Central memory CD8-positive, alpha-beta T cell (primary cell): Measurements from ENCODE around the gene AFF3.

Source experiments
- ATAC-seq: fragments of 150-1000 bp; cut with Tn5 transposase; replicated peaks from 2 replicates; pipeline ENCODE4 v1.10.0; 2022; ENCODE audit warnings: mild to moderate bottlenecking, moderate FRiP score, moderate number of reproducible peaks; ENCODE audit not compliant: poor library complexity, severe bottlenecking; ENCODE audit errors: extremely low read depth
- DNase-seq, 2 donors: peaks; one replicate each; pipeline ENCODE4 v3.0.0; 2021; ENCODE audit warnings: low spot score in 2 of 2
- H3K27ac Mint-ChIP-seq: one replicate; pipeline ENCODE4 v1.8.0; 2022; ENCODE audit warnings: low read depth, mild to moderate bottlenecking, moderate library complexity, mixed read lengths
- H3K27me3 Mint-ChIP-seq: one replicate; pipeline ENCODE4 v1.8.0; 2022; ENCODE audit warnings: mixed read lengths
- H3K36me3 Mint-ChIP-seq: one replicate; pipeline ENCODE4 v1.8.0; 2022; ENCODE audit warnings: mild to moderate bottlenecking, moderate library complexity, mixed read lengths; ENCODE audit not compliant: insufficient read depth
- H3K4me1 Mint-ChIP-seq: one replicate; pipeline ENCODE4 v1.8.0; 2022; ENCODE audit warnings: mixed read lengths
- H3K4me3 Mint-ChIP-seq: one replicate; pipeline ENCODE4 v1.8.0; 2022; ENCODE audit warnings: mild to moderate bottlenecking, moderate library complexity, mixed read lengths
- H3K9me3 Mint-ChIP-seq: one replicate; pipeline ENCODE4 v1.8.0; 2022; ENCODE audit warnings: mixed read lengths

Gene AFF3

DNA sequence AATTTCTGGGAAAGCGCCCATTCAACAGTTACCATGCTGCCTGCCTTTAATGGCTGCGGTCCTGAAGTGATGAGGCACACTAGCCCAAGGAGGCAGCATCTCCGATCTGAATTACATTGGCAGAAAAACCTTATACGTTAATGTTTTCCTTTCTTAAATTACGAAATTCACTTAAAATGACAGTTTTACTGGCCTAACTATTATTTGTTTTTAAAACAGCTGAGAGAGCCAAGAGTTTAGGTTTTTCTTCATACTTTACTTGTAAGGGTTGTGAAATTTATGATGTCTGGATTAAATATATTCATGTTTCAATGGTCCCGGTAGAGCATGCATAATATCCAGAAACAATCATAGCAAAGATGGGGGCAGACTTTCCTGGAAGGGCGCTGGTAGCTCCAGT is 537.4 kb downstream of the AFF3 start:
- Mint-ChIP-seq H3K9me3 (no peaks in the 10 kb centered on the region), H3K27ac (no peak overlapping the region), H3K4me3 (no peak overlapping the region), H3K4me1 (no peaks in the 10 kb centered on the region), H3K27me3 (peaks cover 6% of the 10 kb centered on the region), H3K36me3 (peaks cover 3% of the 10 kb centered on the region)
- ATAC-seq (no peak), DNase-seq (no peak)

GRCh38 chr2:99602476-99602875 is 539.9 kb downstream of the AFF3 start:
- H3K9me3 Mint-ChIP-seq: no peaks in the 10 kb centered on the region

DNA sequence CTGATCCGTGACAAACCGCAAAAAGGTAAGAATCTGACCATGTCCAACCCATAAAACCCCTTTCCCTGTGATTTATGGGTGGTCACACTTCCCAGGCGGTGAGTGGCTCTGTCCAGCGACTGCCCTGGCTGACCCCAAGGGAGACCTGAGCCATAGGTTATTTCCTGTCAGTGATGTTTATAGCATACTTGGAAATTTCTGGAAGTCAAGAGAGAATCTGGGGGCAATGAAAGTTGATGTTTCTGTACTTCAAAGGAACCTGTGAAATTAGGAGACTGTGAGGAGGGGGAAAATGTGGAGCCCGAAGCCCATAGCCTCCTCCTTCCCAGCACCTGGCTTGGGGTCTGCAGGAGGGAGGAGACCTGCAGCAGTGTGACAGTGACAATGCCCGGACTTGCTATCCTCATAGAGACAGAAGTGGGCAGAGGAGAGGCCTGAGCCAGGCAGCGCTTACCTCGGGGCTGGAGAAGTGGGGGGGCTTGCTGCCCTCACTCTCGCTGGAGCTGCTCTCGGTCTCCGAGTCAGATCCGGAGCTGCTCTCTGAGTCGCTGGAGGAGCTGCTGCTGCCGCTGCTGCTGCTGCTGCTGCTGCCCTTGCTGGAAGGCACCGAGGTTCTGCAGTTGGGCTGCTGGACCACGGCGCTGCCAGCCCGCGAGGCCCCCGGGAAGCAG is 541.3 kb downstream of the AFF3 start:
- DNase-seq (no peak), ATAC-seq (no peak)
- no peaks in the 10 kb centered on the region for H3K4me1 Mint-ChIP-seq
- no peaks in the 10 kb centered on the region for H3K9me3 Mint-ChIP-seq
- no peak overlapping the region for H3K27ac Mint-ChIP-seq
- peaks cover 3% of the 10 kb centered on the region for H3K36me3 Mint-ChIP-seq
- H3K27me3 Mint-ChIP-seq: peaks cover 6% of the 10 kb centered on the region
- H3K4me3 Mint-ChIP-seq: no peak overlapping the region

More at GRCh38 chr2:99602476-99602875, 539.9 kb downstream of the AFF3 start:
- H3K4me3 Mint-ChIP-seq: no peak overlapping the region
- no peak overlapping the region for H3K27ac Mint-ChIP-seq
- DNase-seq (no peak), ATAC-seq (no peak)
- H3K27me3 Mint-ChIP-seq: peaks cover 6% of the 10 kb centered on the region
- peaks cover 3% of the 10 kb centered on the region for H3K36me3 Mint-ChIP-seq
- no peaks in the 10 kb centered on the region for H3K4me1 Mint-ChIP-seq

- Mint-ChIP-seq H3K27me3 (peaks cover 6% of the 10 kb centered on the region), H3K4me1 (no peaks in the 10 kb centered on the region), H3K27ac (no peak overlapping the region), H3K36me3 (peaks cover 2% of the 10 kb centered on the region), H3K4me3 (no peak overlapping the region), H3K9me3 (no peaks in the 10 kb centered on the region)
- ATAC-seq (no peak), DNase-seq (no peak)
Observed at GRCh38 chr2:99598441-99598840, 543.9 kb downstream of the AFF3 start.

- H3K4me1 Mint-ChIP-seq: no peaks in the 10 kb centered on the region
- H3K9me3 Mint-ChIP-seq: no peaks in the 10 kb centered on the region
- H3K27me3 Mint-ChIP-seq: peaks cover 6% of the 10 kb centered on the region
- DNase-seq (no peak), ATAC-seq (no peak)
- no peak overlapping the region for H3K27ac Mint-ChIP-seq
- H3K36me3 Mint-ChIP-seq: peaks cover 2% of the 10 kb centered on the region
- H3K4me3 Mint-ChIP-seq: no peak overlapping the region
Observed at GRCh38 chr2:99597616-99598015, 544.8 kb downstream of the AFF3 start.

DNA sequence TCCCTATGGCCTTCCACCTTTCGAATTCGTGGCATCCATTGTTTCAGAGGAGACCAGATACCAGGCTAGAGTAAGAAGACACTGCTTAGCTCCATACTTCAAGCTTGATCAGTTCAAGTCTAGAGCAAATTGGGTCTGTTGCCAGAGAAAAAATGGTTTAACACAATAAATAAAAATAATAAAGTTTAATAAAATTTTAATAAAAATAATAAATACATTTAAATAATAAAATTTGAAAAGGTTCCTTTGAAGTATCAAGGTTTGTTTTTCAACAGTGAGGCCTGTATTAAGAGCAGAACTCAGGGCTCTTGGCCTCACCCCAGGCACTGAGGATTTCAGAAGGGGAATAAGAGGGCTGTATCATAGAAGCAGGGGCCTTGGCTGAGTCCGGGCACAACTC is 547.0 kb downstream of the AFF3 start:
- Mint-ChIP-seq H3K36me3 (peaks cover 2% of the 10 kb centered on the region), H3K9me3 (no peaks in the 10 kb centered on the region), H3K4me3 (no peak overlapping the region), H3K27me3 (no peaks in the 10 kb centered on the region), H3K4me1 (no peaks in the 10 kb centered on the region), H3K27ac (no peak overlapping the region)
- DNase-seq (no peak), ATAC-seq (no peak)

- Mint-ChIP-seq H3K27me3 (no peaks in the 10 kb centered on the region), H3K4me3 (no peak overlapping the region), H3K9me3 (no peaks in the 10 kb centered on the region), H3K27ac (no peak overlapping the region), H3K4me1 (no peaks in the 10 kb centered on the region), H3K36me3 (peaks cover 2% of the 10 kb centered on the region)
- DNase-seq (no peak), ATAC-seq (no peak)
Observed at GRCh38 chr2:99593692-99594427, 548.5 kb downstream of the AFF3 start.

GRCh38 chr2:99576775-99577174 is 565.6 kb downstream of the AFF3 start:
- Mint-ChIP-seq H3K36me3 (peaks cover 1% of the 10 kb centered on the region), H3K4me1 (no peaks in the 10 kb centered on the region)

DNA sequence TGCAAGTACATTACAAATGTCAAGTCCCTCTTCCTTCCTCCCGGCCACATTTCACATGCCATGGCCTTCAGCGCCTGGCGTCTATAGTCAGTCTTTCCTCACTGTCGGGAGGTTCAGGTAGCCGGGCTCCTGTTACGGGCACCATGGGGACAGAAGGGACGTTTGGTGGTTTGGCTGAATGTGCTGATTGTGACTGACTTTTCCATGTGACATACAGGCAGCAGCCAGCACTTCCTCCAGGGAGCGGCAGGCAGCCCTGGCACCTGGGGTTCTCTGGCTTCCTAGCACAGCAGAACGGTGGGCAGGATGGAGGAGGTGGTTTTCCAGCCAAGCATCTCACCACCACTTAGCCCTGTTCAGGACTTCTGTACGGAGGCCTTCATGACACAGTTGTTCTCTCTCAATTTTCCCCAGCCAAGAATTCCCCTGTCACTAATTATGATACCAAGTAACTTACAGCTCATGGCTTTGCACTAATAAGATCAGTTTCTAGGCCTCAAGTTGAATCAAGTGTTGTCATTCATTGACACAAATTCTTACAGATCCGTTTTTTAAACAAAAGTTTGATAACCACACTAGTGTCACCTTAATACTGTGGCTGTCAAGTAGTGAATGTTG is 568.6 kb downstream of the AFF3 start:
- no peak overlapping the region for H3K4me3 Mint-ChIP-seq
- no peaks in the 10 kb centered on the region for H3K9me3 Mint-ChIP-seq
- peaks cover 1% of the 10 kb centered on the region for H3K36me3 Mint-ChIP-seq
- H3K27me3 Mint-ChIP-seq: no peaks in the 10 kb centered on the region
- no peaks in the 10 kb centered on the region for H3K4me1 Mint-ChIP-seq
- ATAC-seq (no peak), DNase-seq (no peak)
- no peak overlapping the region for H3K27ac Mint-ChIP-seq

More at GRCh38 chr2:99576775-99577174, 565.6 kb downstream of the AFF3 start:
- no peaks in the 10 kb centered on the region for H3K9me3 Mint-ChIP-seq
- ATAC-seq: no peak
- DNase-seq: no peak
- no peak overlapping the region for H3K27ac Mint-ChIP-seq
- no peaks in the 10 kb centered on the region for H3K27me3 Mint-ChIP-seq
- H3K4me3 Mint-ChIP-seq: no peak overlapping the region

DNA sequence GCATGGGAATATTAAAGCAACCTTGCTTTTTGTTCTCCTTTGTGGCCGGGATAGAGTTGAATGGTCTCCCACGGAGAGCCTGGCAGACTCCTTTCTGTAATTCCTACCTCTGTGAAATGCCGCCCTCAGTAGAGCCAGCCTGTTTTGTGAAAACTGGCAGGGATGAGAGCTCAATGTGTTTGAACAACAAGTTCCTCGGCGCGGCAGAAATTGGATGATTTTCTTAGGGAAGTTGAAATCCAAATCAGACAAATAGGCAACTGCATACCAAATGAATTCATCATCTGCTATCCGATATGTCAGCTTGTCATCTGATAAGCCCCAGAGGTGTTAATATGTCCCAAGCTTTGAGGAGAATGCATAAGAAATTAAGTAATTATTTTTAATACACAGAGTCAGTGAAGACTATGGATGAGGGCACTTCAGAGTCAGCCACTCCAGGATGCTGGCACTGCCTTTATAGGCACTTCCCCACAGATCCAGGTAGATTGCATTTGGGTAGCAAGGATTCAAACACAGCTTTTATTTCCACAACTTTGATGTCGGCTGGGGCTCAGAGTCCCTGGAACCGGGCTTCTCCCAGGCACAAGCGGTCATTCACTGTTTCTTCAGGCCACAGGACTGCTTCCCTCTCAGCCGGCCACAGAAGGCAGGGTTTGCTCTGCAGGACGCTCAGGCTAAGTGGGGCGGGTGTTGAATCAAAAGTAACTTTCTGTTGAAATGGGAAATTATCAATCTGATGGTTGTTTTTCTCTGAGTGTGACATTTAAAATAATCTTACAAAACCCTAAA is 569.8 kb downstream of the AFF3 start:
- Mint-ChIP-seq H3K4me1 (no peaks in the 10 kb centered on the region), H3K4me3 (no peak overlapping the region), H3K27me3 (no peaks in the 10 kb centered on the region), H3K36me3 (peaks cover 1% of the 10 kb centered on the region), H3K9me3 (no peaks in the 10 kb centered on the region), H3K27ac (no peak overlapping the region)
- DNase-seq: no peak
- no peak for ATAC-seq

DNA sequence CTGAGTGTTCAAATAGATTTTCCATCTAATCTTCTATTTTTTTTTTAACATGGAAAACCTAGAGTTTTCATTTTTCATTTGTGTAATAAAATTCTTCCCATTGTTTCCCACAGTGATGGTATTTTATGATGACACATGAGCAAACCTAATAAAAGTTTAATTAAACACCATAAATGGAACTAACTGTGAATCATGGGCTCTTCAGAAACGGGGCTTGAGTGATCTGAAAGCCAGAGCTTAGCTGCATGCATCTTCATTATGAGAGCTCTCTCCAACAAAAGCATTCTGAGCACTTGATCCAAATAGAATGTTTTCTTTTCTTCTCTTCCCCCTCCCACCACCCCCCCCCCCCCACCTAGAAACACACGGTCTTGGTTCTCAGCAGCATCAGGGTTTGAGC is 570.4 kb downstream of the AFF3 start:
- DNase-seq (no peak), ATAC-seq (no peak)
- Mint-ChIP-seq H3K27me3 (no peaks in the 10 kb centered on the region), H3K9me3 (no peaks in the 10 kb centered on the region), H3K27ac (no peak overlapping the region), H3K36me3 (peaks cover 1% of the 10 kb centered on the region), H3K4me3 (no peak overlapping the region), H3K4me1 (no peaks in the 10 kb centered on the region)

- ATAC-seq: no peak
- no peak for DNase-seq
- Mint-ChIP-seq H3K4me1 (no peaks in the 10 kb centered on the region), H3K4me3 (no peak overlapping the region), H3K27ac (no peak overlapping the region), H3K27me3 (no peaks in the 10 kb centered on the region), H3K36me3 (peaks cover 1% of the 10 kb centered on the region), H3K9me3 (no peaks in the 10 kb centered on the region)
Observed at GRCh38 chr2:99571533-99571932, 570.9 kb downstream of the AFF3 start.
